ENCODE data around the gene NEURL1. TPM values are rescaled to one million over a fixed set of nuclear protein-coding genes. Genes with fewer than 3 reads are reported as not detected.

The NEURL1 gene
- total RNA-seq, 1 donor from 2014 or later = 4.2 TPM

GRCh38 chr10:103493916-103494877 lies 692 bp downstream of the NEURL1 start:
- H3K9me3 ChIP-seq = no peaks in the 10 kb centered on the region
- intact Hi-C loops (cut with DNase I) = no loop called here

GRCh38 chr10:103495321-103495720 lies 1.8 kb downstream of the NEURL1 start:
- DNase-seq (ENCODE audit: extremely low spot score in 2 of 2) = no peak
- intact Hi-C loops (cut with DNase I) = no loop called here

More at GRCh38 chr10:103493916-103494877, 692 bp downstream of the NEURL1 start:
- TF ChIP-seq, protein P1, sequence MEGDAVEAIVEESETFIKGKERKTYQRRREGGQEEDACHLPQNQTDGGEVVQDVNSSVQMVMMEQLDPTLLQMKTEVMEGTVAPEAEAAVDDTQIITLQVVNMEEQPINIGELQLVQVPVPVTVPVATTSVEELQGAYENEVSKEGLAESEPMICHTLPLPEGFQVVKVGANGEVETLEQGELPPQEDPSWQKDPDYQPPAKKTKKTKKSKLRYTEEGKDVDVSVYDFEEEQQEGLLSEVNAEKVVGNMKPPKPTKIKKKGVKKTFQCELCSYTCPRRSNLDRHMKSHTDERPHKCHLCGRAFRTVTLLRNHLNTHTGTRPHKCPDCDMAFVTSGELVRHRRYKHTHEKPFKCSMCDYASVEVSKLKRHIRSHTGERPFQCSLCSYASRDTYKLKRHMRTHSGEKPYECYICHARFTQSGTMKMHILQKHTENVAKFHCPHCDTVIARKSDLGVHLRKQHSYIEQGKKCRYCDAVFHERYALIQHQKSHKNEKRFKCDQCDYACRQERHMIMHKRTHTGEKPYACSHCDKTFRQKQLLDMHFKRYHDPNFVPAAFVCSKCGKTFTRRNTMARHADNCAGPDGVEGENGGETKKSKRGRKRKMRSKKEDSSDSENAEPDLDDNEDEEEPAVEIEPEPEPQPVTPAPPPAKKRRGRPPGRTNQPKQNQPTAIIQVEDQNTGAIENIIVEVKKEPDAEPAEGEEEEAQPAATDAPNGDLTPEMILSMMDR (IDR thresholded peaks at IDR 0.05) = no peak
- TF ChIP-seq POLR2AphosphoS5 (IDR thresholded peaks at IDR 0.05; ENCODE audit: insufficient read depth in 1 of 2, low read depth in 1 of 2) = no peak
- no peak for TF ChIP-seq POLR2A (IDR thresholded peaks at IDR 0.05)
- Histone ChIP-seq H3K4me1 (peaks cover 39% of the 10 kb centered on the region), H3K4me3 (peak overlapping the region; percentile 59 to 69), H3K27me3 (no peaks in the 10 kb centered on the region), H3K27ac (peak overlapping the region; percentile 71), H3K36me3 (no peaks in the 10 kb centered on the region)
- no peak for DNase-seq (ENCODE audit: extremely low spot score in 2 of 2)

GRCh38 chr10:103497161-103497915 lies 3.8 kb downstream of the NEURL1 start:
- intact Hi-C loops (cut with DNase I) = no loop called here
- H3K27ac ChIP-seq = no peak overlapping the region
- peaks cover 27% of the 10 kb centered on the region for H3K4me1 ChIP-seq
- no peak overlapping the region for H3K4me3 ChIP-seq
- no peak for DNase-seq (ENCODE audit: extremely low spot score in 2 of 2)
- no peaks in the 10 kb centered on the region for H3K36me3 ChIP-seq
- H3K27me3 ChIP-seq = no peaks in the 10 kb centered on the region
- H3K9me3 ChIP-seq = no peaks in the 10 kb centered on the region
- TF ChIP-seq POLR2A (IDR thresholded peaks at IDR 0.05) (no peak), POLR2AphosphoS5 (IDR thresholded peaks at IDR 0.05; ENCODE audit: insufficient read depth in 1 of 2, low read depth in 1 of 2) (no peak)
- TF ChIP-seq, protein P1 (IDR thresholded peaks at IDR 0.05) = no peak

More at GRCh38 chr10:103495321-103495720, 1.8 kb downstream of the NEURL1 start:
- Histone ChIP-seq H3K27me3 (no peaks in the 10 kb centered on the region), H3K4me1 (peaks cover 39% of the 10 kb centered on the region), H3K36me3 (no peaks in the 10 kb centered on the region), H3K9me3 (no peaks in the 10 kb centered on the region), H3K27ac (no peak overlapping the region), H3K4me3 (no peak overlapping the region)
- no peak for TF ChIP-seq POLR2AphosphoS5 (IDR thresholded peaks at IDR 0.05; ENCODE audit: insufficient read depth in 1 of 2, low read depth in 1 of 2)
- TF ChIP-seq POLR2A (IDR thresholded peaks at IDR 0.05) = no peak
- TF ChIP-seq, protein P1 (IDR thresholded peaks at IDR 0.05) = no peak

GRCh38 chr10:103498936-103499638 lies 5.6 kb downstream of the NEURL1 start:
- Histone ChIP-seq H3K4me3 (no peak overlapping the region), H3K4me1 (peaks cover 13% of the 10 kb centered on the region), H3K27me3 (no peaks in the 10 kb centered on the region), H3K9me3 (no peaks in the 10 kb centered on the region), H3K27ac (no peak overlapping the region), H3K36me3 (no peaks in the 10 kb centered on the region)
- DNase-seq (ENCODE audit: extremely low spot score in 2 of 2) = no peak
- intact Hi-C loops (cut with DNase I) = no loop called here
- TF ChIP-seq POLR2A (IDR thresholded peaks at IDR 0.05) = no peak

DNA sequence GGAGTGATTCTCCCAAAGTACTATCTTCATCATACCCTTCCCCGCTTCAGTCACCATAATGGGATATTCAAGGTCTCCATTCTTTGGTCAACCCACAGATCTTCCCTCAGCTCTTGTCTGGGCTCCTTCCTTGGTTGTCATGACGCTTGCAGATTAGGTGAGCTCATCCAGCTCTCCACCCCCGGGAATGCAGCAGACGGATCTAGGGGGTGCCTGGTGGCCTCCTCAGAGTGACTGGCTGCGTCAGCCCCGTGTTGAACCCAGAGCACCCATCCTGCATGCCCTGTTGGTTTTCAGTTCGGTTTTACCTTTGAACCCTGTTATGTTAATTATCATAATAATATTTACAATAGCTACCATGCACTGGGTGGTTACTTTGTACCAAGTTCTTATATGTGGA lies 6.4 kb downstream of the NEURL1 start:
- Histone ChIP-seq H3K4me1 (peaks cover 11% of the 10 kb centered on the region), H3K27ac (no peak overlapping the region), H3K4me3 (no peak overlapping the region), H3K27me3 (no peaks in the 10 kb centered on the region), H3K36me3 (no peaks in the 10 kb centered on the region), H3K9me3 (no peaks in the 10 kb centered on the region)
- intact Hi-C loops (cut with DNase I) = no loop called here
- no peak for DNase-seq (ENCODE audit: extremely low spot score in 2 of 2)
- TF ChIP-seq POLR2AphosphoS5 (IDR thresholded peaks at IDR 0.05; ENCODE audit: insufficient read depth in 1 of 2, low read depth in 1 of 2) = no peak
- TF ChIP-seq, protein P1 (IDR thresholded peaks at IDR 0.05) = no peak
- no peak for TF ChIP-seq POLR2A (IDR thresholded peaks at IDR 0.05)

Measured in vagina (tissue), 2 donors.